AG04449 (cell line): ENCODE results near the gene MAP3K4.

Source experiments
- CTCF ChIA-PET: fragments of 350-600 bp; formaldehyde crosslinking; extraction: SDS; loops from one replicate; lab custom pipeline; 2021; ENCODE audit warnings: antibody characterized with exemption; lab: Yijun Ruan, JAX
- POLR2A ChIA-PET: fragments of 400-600, 350-600 bp; formaldehyde crosslinking; extraction: SDS; loops from one replicate; lab custom pipeline; 2020; ENCODE audit warnings: antibody characterized with exemption, inconsistent platforms; lab: Yijun Ruan, JAX
- DNase-seq: peaks from one replicate; pipeline ENCODE4 v3.0.0-alpha.2; 2010; ENCODE audit warnings: low read depth, low spot score
- H3K4me3 ChIP-seq: 2 replicates; pipeline ENCODE4 v1.5.1; 2011; ENCODE audit warnings: low read depth, mild to moderate bottlenecking, control low read depth, low read length
- CTCF ChIP-seq: IDR thresholded peaks from one replicate; pipeline ENCODE4 v1.5.1; 2011; ENCODE audit warnings: mild to moderate bottlenecking, moderate library complexity, low read length, control low read depth, inconsistent platforms; ENCODE audit not compliant: insufficient read depth; ENCODE audit errors: missing control alignments

Gene MAP3K4

GRCh38 chr6:161080263-161080970 is 88.8 kb downstream of the MAP3K4 start:
- TF ChIP-seq CTCF, result no peak
- CTCF ChIA-PET, result interaction anchor here (0.8 to 1.7 kb wide), 5 partner anchors 9 to 152 kb away, joined by 3 to 4 read pairs (median 3); no protein-coding TSS in a partner anchor
- H3K4me3 ChIP-seq, result no peak overlapping the region
- POLR2A ChIA-PET, result no interaction called here
- no peak for DNase-seq

DNA sequence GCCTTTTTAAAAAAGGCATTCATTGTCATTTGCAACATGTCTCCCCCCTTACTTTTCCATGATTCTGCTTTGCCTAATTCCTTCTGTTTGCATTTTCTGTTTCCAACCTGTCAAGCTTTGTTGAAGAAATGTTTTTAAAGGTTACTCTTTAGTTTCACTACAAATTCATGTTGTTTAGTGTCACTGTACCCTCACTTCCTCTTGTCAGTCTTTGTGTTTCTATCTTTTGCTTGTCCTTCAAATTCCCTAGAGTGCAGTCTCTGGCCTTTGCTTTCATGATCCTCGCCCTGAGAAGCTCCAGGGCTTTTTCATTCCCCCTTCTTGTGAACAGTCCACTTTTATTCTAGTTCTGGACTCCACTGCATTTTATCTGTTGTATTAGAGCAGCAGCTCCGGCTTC is 90.6 kb downstream of the MAP3K4 start:
- no peak overlapping the region for H3K4me3 ChIP-seq
- DNase-seq, result no peak
- POLR2A ChIA-PET, result no interaction called here
- TF ChIP-seq CTCF, result no peak
- CTCF ChIA-PET, result interaction anchor here (1.3 kb wide), 2 partner anchors 9 to 288 kb away, joined by 3 read pairs; no protein-coding TSS in a partner anchor

DNA sequence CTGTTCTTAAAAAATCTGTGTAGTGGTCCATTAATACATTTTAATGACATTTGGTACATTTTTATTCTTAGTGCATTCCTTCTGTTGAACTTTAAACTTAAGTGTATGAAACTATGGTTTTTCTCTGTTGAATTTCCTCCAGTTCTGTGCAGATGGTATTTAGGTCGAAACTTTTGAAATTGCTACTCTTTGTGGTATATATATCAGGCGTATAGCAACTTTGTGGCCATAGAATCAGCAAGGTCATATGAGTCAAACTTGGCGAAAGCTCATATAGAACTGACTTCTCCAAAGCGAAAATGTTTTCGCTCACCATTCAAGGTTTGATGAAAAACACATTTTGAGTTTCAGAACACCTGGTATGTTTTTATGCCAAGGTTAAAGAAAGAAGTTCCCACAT is 93.7 kb downstream of the MAP3K4 start:
- ChIA-PET POLR2A (no interaction called here), CTCF (interaction anchor here (0.8 to 0.9 kb wide), 2 partner anchors 9 to 16 kb away, joined by 3 read pairs; no protein-coding TSS in a partner anchor)
- no peak for DNase-seq
- TF ChIP-seq CTCF, result no peak
- no peak overlapping the region for H3K4me3 ChIP-seq

GRCh38 chr6:161088676-161089328 is 97.2 kb downstream of the MAP3K4 start:
- no peak overlapping the region for H3K4me3 ChIP-seq
- no peak for TF ChIP-seq CTCF
- ChIA-PET POLR2A (no interaction called here), CTCF (interaction anchor here (0.9 to 1.3 kb wide), 3 partner anchors 9 to 284 kb away, joined by 3 to 5 read pairs (median 3); no protein-coding TSS in a partner anchor)
- DNase-seq, result no peak

GRCh38 chr6:161091151-161091550 is 99.6 kb downstream of the MAP3K4 start:
- no peak overlapping the region for H3K4me3 ChIP-seq
- no peak for DNase-seq
- TF ChIP-seq CTCF, result no peak
- ChIA-PET CTCF (interaction anchor here (0.9 kb wide), 1 partner anchor 9 kb away, joined by 3 read pairs; no protein-coding TSS in a partner anchor), POLR2A (no interaction called here)

DNA sequence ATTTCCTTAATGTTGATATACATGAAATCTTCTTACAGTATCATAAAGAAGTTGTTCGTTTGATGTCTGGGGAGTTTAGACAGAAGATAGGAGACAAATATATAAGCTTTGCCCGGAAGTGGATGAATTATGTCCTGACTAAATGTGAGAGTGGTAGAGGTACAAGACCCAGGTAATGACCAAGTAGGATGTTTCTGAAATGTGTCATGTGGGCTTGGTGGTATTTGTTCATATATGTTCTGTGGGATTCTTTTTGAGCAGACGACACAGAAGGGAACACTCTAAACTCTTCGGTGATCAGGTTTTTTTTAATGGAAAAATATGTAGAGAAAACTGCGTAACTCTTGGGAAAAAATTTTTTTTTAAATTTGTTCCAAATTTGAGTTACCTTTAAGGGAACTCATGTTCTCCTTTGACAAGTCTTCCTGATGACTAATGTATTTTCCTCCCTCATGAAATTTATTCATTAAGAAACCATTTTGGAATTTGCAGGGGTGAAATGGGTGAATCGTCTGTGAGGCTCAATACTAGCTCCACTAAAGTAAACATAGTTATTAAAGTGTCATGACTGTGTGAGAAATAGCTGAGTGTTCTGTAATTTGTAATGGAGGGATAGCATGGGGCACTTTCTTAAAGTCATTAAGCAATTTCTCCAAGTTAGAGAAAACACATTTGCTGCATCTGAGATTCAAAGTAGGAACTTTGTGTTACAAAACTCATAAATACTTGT is 100.6 kb downstream of the MAP3K4 start:
- peak; percentile 41 for DNase-seq
- H3K4me3 ChIP-seq, result no peak overlapping the region
- POLR2A ChIA-PET, result no interaction called here
- no peak for TF ChIP-seq CTCF
- CTCF ChIA-PET, result interaction anchor here (0.9 to 1.4 kb wide), 4 partner anchors 10 to 279 kb away, joined by 3 to 8 read pairs (median 3); no protein-coding TSS in a partner anchor
